ENCODE data around the gene MAP3K6.

MAP3K6 gene

GRCh38 chr1:27331426-27331825 lies 35.3 kb downstream of the MAP3K6 start:
- no peak for DNase-seq

GRCh38 chr1:27330786-27331185 lies 36.0 kb downstream of the MAP3K6 start:
- DNase-seq: no peak

- no peak for DNase-seq
Measured at GRCh38 chr1:27327964-27328363, 38.8 kb downstream of the MAP3K6 start.

DNA sequence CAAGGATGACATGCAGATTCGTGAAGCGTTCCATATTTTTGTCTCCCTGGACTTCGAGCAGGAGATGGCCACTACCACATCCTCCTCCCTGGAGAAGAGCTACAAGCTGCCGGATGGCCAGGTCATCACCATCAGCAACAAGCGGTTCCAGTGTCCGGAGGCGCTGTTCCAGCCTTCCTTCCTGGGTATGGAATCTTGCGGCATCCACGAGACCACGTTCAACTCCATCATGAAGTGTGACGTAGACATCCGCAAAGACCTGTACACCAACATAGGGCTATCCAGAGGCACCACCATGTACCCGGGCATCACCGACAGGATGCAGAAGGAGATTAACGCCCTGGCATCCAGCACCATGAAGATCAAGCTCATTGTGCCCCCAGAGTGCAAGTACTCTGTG lies 41.5 kb downstream of the MAP3K6 start:
- DNase-seq: no peak

GRCh38 chr1:27322569-27323240 lies 44.1 kb downstream of the MAP3K6 start:
- DNase-seq: no peak

- peak; percentile 95 for DNase-seq
Measured at GRCh38 chr1:27321813-27322568, 44.8 kb downstream of the MAP3K6 start, which contains the start of gene TMEM222. TSS of gene TMEM222 (plus strand) at chr1:27322163. CDS start at chr1:27322198, 35 bp downstream.

DNA sequence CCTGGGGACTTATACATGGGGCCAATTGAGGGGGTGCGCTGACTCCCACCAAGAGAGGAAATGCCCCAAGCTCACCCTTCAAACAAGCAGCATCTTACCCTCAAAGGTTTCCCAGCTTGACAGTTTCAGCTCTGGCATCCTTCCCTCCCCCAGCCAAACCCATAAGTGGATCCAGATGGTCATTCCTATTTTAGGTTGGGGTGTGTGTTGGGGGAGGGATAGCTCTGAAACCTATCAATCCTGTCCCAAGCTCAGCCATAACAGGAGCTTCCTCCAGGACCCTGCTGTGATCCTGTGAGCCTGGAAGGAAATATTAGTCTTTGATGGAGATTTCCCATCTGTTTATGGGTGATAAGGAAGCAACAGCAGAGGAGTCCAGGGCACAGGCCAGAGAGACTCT lies 48.2 kb downstream of the MAP3K6 start:
- peak; percentile 82 for DNase-seq

- DNase-seq: no peak
Measured at GRCh38 chr1:27318136-27318535, 48.6 kb downstream of the MAP3K6 start.

DNA sequence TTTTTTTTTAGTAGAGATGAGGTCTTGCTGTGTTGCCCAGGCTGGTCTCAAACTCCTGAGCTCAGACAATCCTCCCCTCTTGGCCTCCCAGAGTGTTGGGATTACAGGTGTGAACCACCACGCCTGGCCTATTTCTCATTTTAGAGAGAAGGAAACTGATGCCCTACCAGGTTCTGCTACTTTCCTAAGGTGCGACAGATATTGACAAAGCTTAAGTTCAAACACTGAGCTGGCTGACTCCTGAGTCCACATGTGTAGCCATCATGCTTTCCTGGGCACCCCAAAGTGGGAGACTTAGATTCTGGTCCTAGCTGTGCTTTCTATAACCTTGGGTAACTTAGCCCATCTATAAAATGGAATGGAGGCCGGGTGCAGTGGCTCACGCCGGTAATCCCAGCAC lies 49.9 kb downstream of the MAP3K6 start:
- DNase-seq: no peak

DNA sequence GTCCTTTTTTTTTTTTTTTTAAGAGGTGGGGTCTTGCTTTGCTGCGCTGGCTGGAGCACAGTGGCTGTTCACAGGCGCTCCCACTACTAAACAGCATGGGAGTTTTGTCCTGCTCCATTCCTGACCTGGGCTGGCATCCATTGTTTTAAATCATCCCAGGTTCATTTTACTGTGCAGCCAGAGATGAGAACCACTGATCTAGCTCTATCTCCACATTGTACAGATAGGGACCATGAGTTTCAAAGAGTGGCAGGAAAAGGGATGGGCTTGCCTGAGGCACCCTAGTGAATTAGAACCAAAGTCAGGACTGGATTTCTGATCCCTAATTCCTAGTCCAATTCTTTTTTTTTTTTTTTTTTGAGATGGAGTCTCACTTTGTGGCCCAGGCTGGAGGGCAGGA lies 52.0 kb downstream of the MAP3K6 start:
- DNase-seq: no peak

GRCh38 chr1:27314169-27314568 lies 52.6 kb downstream of the MAP3K6 start:
- no peak for DNase-seq

DNA sequence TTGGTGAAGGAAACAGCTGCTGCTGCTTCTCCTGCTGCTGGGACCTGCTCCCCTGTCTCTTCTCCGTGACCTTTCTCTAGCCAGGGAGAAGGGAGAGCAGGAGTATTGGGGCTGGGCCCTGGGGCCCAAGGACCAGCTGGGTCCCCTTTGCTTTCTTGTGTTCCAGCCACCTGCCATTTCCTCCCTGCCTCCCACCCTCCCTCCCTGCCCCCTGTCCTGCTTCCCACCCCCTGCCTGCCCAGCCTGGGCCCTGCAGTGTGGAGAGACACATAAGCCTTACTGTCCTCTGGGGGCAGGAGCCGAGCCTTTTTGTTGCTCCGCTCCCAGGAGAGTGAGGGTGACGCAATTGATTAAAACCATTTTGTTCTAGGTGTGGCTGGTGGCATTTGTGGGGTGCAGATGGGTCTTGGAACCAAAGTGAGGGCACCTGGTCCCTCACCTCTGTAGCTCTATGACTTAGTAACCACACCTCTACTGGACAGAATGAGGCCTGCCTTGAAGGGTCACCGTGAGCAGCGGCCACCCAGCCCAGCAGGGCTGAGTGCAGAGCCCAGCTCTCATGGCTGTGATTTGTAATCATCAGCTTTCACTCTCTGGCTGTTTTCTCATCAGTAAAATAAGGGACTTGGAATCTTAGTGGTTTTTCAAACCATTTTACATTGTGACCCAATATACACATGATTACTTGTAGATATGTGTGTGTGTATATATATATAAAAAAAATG lies 58.7 kb downstream of the MAP3K6 start:
- no peak for DNase-seq

GRCh38 chr1:27306892-27307761 lies 59.6 kb downstream of the MAP3K6 start:
- DNase-seq: no peak

DNA sequence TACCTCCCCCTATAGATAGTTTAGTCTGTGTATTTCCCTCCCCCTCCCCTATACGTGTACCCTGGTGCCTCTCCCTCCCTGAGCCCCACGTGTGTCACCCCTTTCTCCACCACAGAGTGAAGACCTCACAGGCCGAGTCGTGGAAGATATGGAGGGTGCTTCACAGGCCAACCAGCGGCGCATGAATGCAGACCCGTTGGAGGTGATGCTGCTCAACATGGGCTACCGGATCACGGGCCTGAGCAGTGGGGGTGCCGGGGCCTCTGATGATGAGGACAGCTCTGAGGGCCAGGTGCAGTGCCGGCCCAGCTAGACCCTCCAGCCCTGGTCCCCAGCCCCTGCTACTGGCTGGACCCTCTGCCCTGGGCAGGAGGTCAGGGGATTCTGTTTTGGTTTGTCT lies 60.7 kb downstream of the MAP3K6 start:
- DNase-seq: no peak
